Psoas muscle (tissue), 8 donors: ENCODE results near the gene SCN4B. TPM values are rescaled to one million over a fixed set of nuclear protein-coding genes. Genes with fewer than 3 reads are reported as not detected.
A peak's percentile ranks its signal among the peaks of the same experiment; 100 is the strongest.
"Not testable (repeated sequence)": the region's sequence is repeated elsewhere in the genome, so short reads cannot be mapped to it uniquely, and the experiment has no call there.

Source experiments
- ATAC-seq, 4 donors: fragments of 200-7000 bp; cut with Tn5 transposase; one replicate each; pipeline ENCODE4 v1.9.1; 2020; ENCODE audit warnings: moderate library complexity in 3 of 4, mild to moderate bottlenecking in 2 of 4
- DNase-seq, 2 donors: peaks; one replicate each; pipeline ENCODE4 v3.0.0-alpha.2; 2020
- H3K27ac ChIP-seq: fragments of 200-600 bp; one replicate; pipeline ENCODE4 v1.8.0; 2022
- H3K27me3 ChIP-seq, 3 donors: fragments of 200-600 bp in 1 of 3; one replicate each; pipeline versions ENCODE4 v1.6.1 to v1.8.0; 2013 to 2022; ENCODE audit warnings: low read length in 2 of 3, mild to moderate bottlenecking in 2 of 3, moderate library complexity in 1 of 3; ENCODE audit not compliant: insufficient read depth in 3 of 3
- H3K36me3 ChIP-seq, 2 donors: fragments of 200-600 bp in 1 of 2; one replicate each; pipeline versions ENCODE4 v1.6.1 to v1.8.0; 2013 to 2022; ENCODE audit warnings: low read depth in 1 of 2, mild to moderate bottlenecking in 1 of 2, moderate library complexity in 1 of 2; ENCODE audit not compliant: insufficient read depth in 1 of 2
- H3K4me1 ChIP-seq: fragments of 200-600 bp; one replicate; pipeline ENCODE4 v1.8.0; 2022
- H3K4me3 ChIP-seq: fragments of 200-600 bp; one replicate; pipeline ENCODE4 v1.8.0; 2022; ENCODE audit warnings: mild to moderate bottlenecking
- H3K9me3 ChIP-seq: fragments of 200-600 bp; one replicate; pipeline ENCODE4 v1.8.0; 2022
- WGBS, 3 donors: extraction: QIAGEN DNeasy Blood & Tissue Kit; methylation state at CpG; one replicate each; pipeline versions ENCODE4 v1.1.6 to v1.1.7; 2013; 5-methylcytosine and 5-hydroxymethylcytosine counted together
- intact Hi-C, 2 donors: fragments of 100-400 bp; cut with DNase I; formaldehyde crosslinking; loops; one replicate each; pipeline versions ENCODE4 v1.11.0 to v1.14.2; 2022
- polyA plus RNA-seq, 3 donors: library from polyadenylated mRNA; stranded (reverse); fragments of 200-250 nt; gene quantifications; one replicate each; pipeline ENCODE4 v1.2.3, GENCODE V29; 2013
- total RNA-seq, 4 donors: library from RNA; stranded (reverse); fragmentation: NEBNext Ultra II Directional in 2 of 4; extraction: Animal tissue kit (Norgen Biotek cat#: 25700) in 2 of 4; gene quantifications; one replicate each; pipeline versions ENCODE4 v1.2.1 to v1.2.4, GENCODE V29; 2021 to 2023
- TF ChIP-seq, protein P1 (sequence below): fragments of 200-600 bp; IDR thresholded peaks from one replicate; pipeline ENCODE4 v1.8.0; 2022; ENCODE audit warnings: antibody characterized with exemption
- donor health status: healthy with polysubstance abuse.
- donor health status: DM: no; HTN: no; CAD: no; lungs with moderate emphysema.
- donor health status: Bipolar disorder and iron deficiency.
- donor health status: healthy.
- donor health status: DM: yes; HTN: yes; CAD: no.
- donor health status: DM: no; HTN: no; CAD: no.
- donor health status: DM: no; HTN: no; CAD: no.
- donor health status: DM: yes; HTN: yes; CAD: no.

The SCN4B gene
- total and polyA plus RNA-seq, 7 donors, result 3.6 to 15.1 (median 6.3) TPM

DNA sequence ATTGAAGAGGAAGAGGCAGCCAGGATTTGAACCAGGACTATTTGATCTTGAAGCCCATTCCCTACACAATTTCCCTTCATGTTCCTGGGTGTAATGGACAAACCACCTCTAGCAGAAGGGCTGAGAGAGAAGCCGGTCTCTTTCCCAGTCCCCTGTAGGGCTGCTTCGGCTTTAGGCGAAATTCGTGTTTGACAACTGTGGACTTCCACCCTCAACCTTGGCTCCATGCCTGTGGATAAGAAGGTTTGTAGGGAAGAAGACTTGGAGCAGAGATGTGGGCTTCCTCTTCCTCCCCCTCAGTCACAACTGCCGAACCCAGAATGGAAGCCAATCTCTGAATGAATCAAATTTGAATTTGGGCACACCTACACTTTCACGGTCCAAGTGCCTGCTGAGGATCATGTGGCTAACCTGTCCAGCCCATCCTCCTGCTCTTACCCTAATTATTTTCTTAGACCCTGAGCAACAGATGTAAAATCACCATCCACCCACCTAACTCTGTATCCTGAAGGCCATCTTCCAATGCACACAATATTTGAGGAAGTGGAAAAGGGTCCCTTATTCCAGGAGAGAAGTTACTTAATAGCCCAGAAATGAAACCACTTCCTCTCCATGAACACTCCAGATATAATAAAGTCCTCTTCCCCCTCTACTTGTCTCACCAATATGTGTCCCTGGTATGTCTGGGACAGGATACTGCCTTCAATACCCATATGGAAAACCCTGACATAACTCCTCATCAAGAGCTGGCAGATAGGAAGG lies 33.9 kb upstream of the SCN4B start:
- H3K36me3 ChIP-seq, result no peaks in the 10 kb centered on the region
- WGBS, 3 donors, result 50 to 73% (median 68%) methylated on average over 6 of the region's 6 CpGs
- intact Hi-C loops, result no loop called here
- no peak overlapping the region for H3K27ac ChIP-seq
- DNase-seq, result no peak
- H3K27me3 ChIP-seq, result no peaks in the 10 kb centered on the region
- H3K4me3 ChIP-seq, result no peak overlapping the region
- ATAC-seq, result no peak
- TF ChIP-seq, protein P1, sequence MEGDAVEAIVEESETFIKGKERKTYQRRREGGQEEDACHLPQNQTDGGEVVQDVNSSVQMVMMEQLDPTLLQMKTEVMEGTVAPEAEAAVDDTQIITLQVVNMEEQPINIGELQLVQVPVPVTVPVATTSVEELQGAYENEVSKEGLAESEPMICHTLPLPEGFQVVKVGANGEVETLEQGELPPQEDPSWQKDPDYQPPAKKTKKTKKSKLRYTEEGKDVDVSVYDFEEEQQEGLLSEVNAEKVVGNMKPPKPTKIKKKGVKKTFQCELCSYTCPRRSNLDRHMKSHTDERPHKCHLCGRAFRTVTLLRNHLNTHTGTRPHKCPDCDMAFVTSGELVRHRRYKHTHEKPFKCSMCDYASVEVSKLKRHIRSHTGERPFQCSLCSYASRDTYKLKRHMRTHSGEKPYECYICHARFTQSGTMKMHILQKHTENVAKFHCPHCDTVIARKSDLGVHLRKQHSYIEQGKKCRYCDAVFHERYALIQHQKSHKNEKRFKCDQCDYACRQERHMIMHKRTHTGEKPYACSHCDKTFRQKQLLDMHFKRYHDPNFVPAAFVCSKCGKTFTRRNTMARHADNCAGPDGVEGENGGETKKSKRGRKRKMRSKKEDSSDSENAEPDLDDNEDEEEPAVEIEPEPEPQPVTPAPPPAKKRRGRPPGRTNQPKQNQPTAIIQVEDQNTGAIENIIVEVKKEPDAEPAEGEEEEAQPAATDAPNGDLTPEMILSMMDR, result no peak
- H3K9me3 ChIP-seq, result no peaks in the 10 kb centered on the region
- no peaks in the 10 kb centered on the region for H3K4me1 ChIP-seq

DNA sequence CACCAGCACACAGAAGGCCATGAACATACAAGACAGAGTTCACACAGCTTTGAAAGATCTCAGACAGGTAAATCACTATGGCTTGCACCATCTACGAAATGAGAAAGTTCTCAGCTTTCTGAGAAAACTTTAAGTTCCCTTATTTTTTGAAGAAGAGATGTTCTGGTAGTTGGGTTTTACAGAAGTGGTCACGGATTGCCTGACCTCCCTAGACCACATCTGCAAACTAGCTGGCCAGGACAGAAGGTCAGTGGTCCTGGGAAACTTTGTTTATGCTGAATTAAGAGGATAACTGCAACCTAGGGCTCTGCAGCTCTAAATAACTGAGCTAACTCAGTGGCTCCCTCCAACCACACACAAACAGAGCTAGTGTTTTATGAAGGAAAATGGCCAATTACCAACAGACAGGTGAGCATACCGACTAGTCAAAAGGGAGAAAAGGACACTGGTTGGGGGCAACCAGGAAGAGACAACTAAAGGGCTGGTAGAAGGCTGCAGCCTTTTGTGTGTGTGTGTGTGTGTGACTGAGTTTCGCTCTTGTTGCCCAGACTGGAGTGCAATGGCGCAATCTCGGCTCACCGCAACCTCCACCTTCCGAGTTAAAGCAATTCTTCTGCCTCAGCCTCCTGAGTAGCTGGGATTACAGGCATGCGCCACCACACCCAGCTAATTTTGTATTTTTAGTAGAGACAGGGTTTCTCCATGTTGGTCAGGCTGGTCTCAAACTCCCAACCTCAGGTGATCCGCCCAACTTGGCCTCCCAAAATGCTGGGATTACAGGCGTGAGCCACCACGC lies 32.4 kb upstream of the SCN4B start:
- no peaks in the 10 kb centered on the region for H3K9me3 ChIP-seq
- no peak for ATAC-seq

DNA sequence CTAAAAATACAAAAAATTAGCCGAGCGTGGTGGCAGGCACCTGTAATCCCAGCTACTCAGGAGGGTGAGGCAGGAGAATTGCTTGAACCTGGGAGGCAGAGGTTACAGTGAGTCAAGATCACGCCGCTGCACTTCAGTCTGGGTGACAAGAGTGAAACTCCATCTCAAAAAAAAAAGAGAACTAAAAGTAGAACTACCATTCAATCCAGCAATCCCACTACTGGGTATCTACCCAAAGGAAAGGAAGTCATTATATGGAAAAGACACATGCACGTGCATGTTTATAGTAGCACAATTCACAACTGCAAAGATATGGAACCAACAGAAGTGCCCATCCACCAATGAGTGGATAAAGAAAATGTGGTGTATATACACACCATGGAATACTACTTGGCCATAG lies 31.1 kb upstream of the SCN4B start:
- H3K4me1 ChIP-seq, DNase-seq, H3K27me3 ChIP-seq, H3K9me3 ChIP-seq, ATAC-seq, H3K4me3 ChIP-seq, H3K27ac ChIP-seq, intact Hi-C loops, H3K36me3 ChIP-seq: not testable (repeated sequence)
- 71 to 93% (median 93%) methylated on average over 5 of the region's 5 CpGs for WGBS, 3 donors

More for the DNA sequence above, 32.4 kb upstream of the SCN4B start:
- Histone ChIP-seq H3K36me3 (no peaks in the 10 kb centered on the region), H3K27me3 (no peaks in the 10 kb centered on the region), H3K4me3 (no peak overlapping the region), H3K4me1 (peaks cover 5% of the 10 kb centered on the region), H3K27ac (no peak overlapping the region)
- WGBS, 3 donors, result 83 to 94% (median 93%) methylated on average over 11 to 12 of the region's 12 CpGs
- TF ChIP-seq, protein P1, result no peak
- intact Hi-C loops, result no loop called here
- DNase-seq, result no peak

DNA sequence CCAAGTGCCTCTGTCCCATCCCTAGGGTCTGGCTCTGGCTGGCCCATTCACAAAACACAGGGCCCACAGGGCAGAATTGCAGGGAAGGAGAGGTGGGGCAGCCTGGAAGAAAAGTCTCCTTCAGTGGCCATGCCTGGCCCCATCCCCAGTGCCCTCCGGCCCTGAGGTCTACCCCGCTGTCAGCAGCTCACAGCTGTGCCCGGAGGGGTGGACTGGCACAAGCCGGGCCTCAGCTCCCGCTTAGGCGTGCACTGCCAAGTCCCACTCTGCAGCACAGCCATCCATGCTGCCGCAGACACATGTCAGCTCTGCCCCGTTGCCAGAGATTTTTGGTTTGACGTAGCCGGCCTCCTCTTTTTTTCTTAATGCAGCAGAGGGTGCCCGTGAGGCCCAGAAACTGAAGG lies 27.7 kb upstream of the SCN4B start:
- H3K36me3 ChIP-seq, result no peaks in the 10 kb centered on the region
- peak; percentile 84 to 95 (median 88) for ATAC-seq
- H3K4me3 ChIP-seq, result peak overlapping the region; percentile 31
- peaks cover 11% of the 10 kb centered on the region for H3K4me1 ChIP-seq
- intact Hi-C loops, result no loop called here
- no peaks in the 10 kb centered on the region for H3K9me3 ChIP-seq
- no peaks in the 10 kb centered on the region for H3K27me3 ChIP-seq
- peak; percentile 66 to 79 for DNase-seq
- TF ChIP-seq, protein P1, result no peak
- H3K27ac ChIP-seq, result peak overlapping the region; percentile 47
- WGBS, 3 donors, result 9 to 19% (median 10%) methylated on average over 8 to 11 of the region's 11 CpGs

DNA sequence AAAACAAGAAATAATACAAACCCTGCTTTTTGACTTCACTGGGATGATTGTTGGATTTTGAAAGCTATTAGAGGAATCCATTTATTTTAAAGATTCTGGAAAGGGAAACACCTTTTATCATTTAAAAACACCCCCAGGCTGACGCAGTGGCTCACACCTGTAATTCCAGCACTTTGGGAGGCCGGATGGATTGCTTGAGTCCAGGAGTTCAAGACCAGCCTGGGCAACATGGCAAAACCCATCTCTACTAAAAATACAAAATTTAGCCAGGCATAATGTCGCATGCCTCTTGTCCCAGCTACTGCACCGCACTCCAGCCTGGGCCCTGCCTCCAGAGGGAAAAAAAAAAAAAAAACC lies 24.1 kb upstream of the SCN4B start:
- Histone ChIP-seq H3K9me3 (no peaks in the 10 kb centered on the region), H3K27me3 (no peaks in the 10 kb centered on the region), H3K27ac (peak overlapping the region; percentile 73), H3K4me3 (peak overlapping the region; percentile 60), H3K36me3 (no peaks in the 10 kb centered on the region), H3K4me1 (peaks cover 19% of the 10 kb centered on the region)
- TF ChIP-seq, protein P1, result no peak
- no peak for DNase-seq
- intact Hi-C loops, result no loop called here
- no peak for ATAC-seq
- WGBS, 3 donors, result 79 to 83% (median 82%) methylated on average over 4 of the region's 4 CpGs
